ENCODE data around the gene WNT7A.

WNT7A gene

GRCh38 chr3:13787533-13788132 is 92.2 kb downstream of the WNT7A start:
- no peak overlapping the region for H3K4me3 ChIP-seq (ENCODE audit: low read length)
- TF ChIP-seq CTCF (conservative IDR thresholded peaks at IDR 0.05; ENCODE audit: low read length), result no peak
- DNase-seq (ENCODE audit: low read depth), result no peak

GRCh38 chr3:13786811-13787210 is 93.1 kb downstream of the WNT7A start:
- TF ChIP-seq CTCF (conservative IDR thresholded peaks at IDR 0.05; ENCODE audit: low read length), result no peak
- DNase-seq (ENCODE audit: low read depth), result no peak
- no peak overlapping the region for H3K4me3 ChIP-seq (ENCODE audit: low read length)

- TF ChIP-seq CTCF (conservative IDR thresholded peaks at IDR 0.05; ENCODE audit: low read length), result no peak
- no peak overlapping the region for H3K4me3 ChIP-seq (ENCODE audit: low read length)
- DNase-seq (ENCODE audit: low read depth), result no peak
Observed at GRCh38 chr3:13785853-13786436, 93.9 kb downstream of the WNT7A start.

- no peak for DNase-seq (ENCODE audit: low read depth)
- no peak overlapping the region for H3K4me3 ChIP-seq (ENCODE audit: low read length)
- TF ChIP-seq CTCF (conservative IDR thresholded peaks at IDR 0.05; ENCODE audit: low read length), result no peak
Observed at GRCh38 chr3:13785351-13785750, 94.5 kb downstream of the WNT7A start.

GRCh38 chr3:13783476-13783875 is 96.4 kb downstream of the WNT7A start:
- no peak for TF ChIP-seq CTCF (conservative IDR thresholded peaks at IDR 0.05; ENCODE audit: low read length)
- no peak overlapping the region for H3K4me3 ChIP-seq (ENCODE audit: low read length)
- no peak for DNase-seq (ENCODE audit: low read depth)

- DNase-seq (ENCODE audit: low read depth), result no peak
Observed at GRCh38 chr3:13782501-13782900, 97.4 kb downstream of the WNT7A start.

More at GRCh38 chr3:13782501-13782900, 97.4 kb downstream of the WNT7A start:
- no peak overlapping the region for H3K4me3 ChIP-seq (ENCODE audit: low read length)
- no peak for TF ChIP-seq CTCF (conservative IDR thresholded peaks at IDR 0.05; ENCODE audit: low read length)
